DOHH2 (cell line): ENCODE results near the gene CTSW.

Experiments
- CTCF ChIP-seq: fragments of 200-600 bp; sonication (generic); IDR thresholded peaks from one replicate; pipeline ENCODE4 v1.5.1; 2014; ENCODE audit warnings: antibody characterized with exemption, mild to moderate bottlenecking, low read depth, low read length; ENCODE audit not compliant: poor library complexity, severe bottlenecking
- EZH2phosphoT487 ChIP-seq: fragments of 200-600 bp; sonication (generic); IDR thresholded peaks from 2 replicates; pipeline ENCODE4 v1.6.1; 2017; ENCODE audit warnings: borderline replicate concordance, mild to moderate bottlenecking, antibody characterized with exemption, low read length, moderate library complexity, mixed read lengths

DNA sequence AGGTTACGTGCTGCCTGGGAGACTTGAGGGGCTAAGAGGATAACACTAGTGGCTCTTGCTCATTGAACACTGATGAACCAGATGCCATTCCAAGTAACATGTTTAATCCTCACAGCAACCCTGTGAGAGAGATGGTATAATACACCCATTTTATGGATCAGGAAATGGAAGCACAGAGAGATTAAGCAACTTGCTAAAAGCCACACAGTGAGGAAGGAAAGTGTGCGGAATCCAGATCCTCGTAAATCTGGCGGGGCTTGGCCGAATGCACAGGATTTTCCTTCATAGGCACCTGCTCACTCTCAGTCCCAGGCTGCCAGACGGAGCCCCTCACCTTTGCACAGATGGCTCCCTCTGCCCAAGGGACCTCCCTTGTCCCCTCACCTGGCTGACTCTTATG is 28.2 kb downstream of the CTSW start:
- no peak for TF ChIP-seq CTCF
- TF ChIP-seq EZH2phosphoT487, result no peak
